SW 1271 (cell line): Measurements from ENCODE around the gene H3-3A.

Experiments
- DNase-seq, 2 experiments: peaks; one replicate each; lab custom pipeline; 2025; lab: John Stamatoyannopoulos, UW

Gene H3-3A

GRCh38 chr1:226054519-226055327, 7.8 kb upstream of the H3-3A start:
- no peak for DNase-seq

GRCh38 chr1:226059709-226060108, 2.8 kb upstream of the H3-3A start:
- no peak for DNase-seq

GRCh38 chr1:226060427-226060826, 2.1 kb upstream of the H3-3A start:
- DNase-seq, result no peak

- peak in 1 of 2 experiments; percentile 42 for DNase-seq
Measured at GRCh38 chr1:226061068-226061840, 1.3 kb upstream of the H3-3A start.

GRCh38 chr1:226061841-226062557, 517 bp upstream of the H3-3A start:
- DNase-seq, result peak; percentile 11 to 37

- DNase-seq, result peak in 1 of 2 experiments; percentile 41
Measured at GRCh38 chr1:226063224-226063976, 884 bp downstream of the H3-3A start.

- DNase-seq, result peak in 1 of 2 experiments; percentile 41
Measured at GRCh38 chr1:226063977-226064815, 1.7 kb downstream of the H3-3A start.

- peak in 1 of 2 experiments; percentile 42 for DNase-seq
Measured at GRCh38 chr1:226064816-226065248, 2.3 kb downstream of the H3-3A start.

- DNase-seq, result no peak
Measured at GRCh38 chr1:226066415-226067078, 4.0 kb downstream of the H3-3A start.

GRCh38 chr1:226069811-226070489, 7.4 kb downstream of the H3-3A start:
- DNase-seq, result no peak

GRCh38 chr1:226072347-226072746, 9.8 kb downstream of the H3-3A start:
- no peak for DNase-seq

GRCh38 chr1:226073184-226073950, 10.9 kb downstream of the H3-3A start:
- no peak for DNase-seq

GRCh38 chr1:226074046-226074445, 11.5 kb downstream of the H3-3A start:
- no peak for DNase-seq

- DNase-seq, result no peak
Measured at GRCh38 chr1:226076378-226076777, 13.9 kb downstream of the H3-3A start.

GRCh38 chr1:226078374-226078773, 15.9 kb downstream of the H3-3A start:
- no peak for DNase-seq

GRCh38 chr1:226082587-226082917, 20.0 kb downstream of the H3-3A start:
- no peak for DNase-seq

- DNase-seq, result peak; percentile 21 to 43
Measured at GRCh38 chr1:226082959-226083301, 20.4 kb downstream of the H3-3A start.

- peak; percentile 16 to 65 for DNase-seq
Measured at GRCh38 chr1:226083302-226084101, 21.0 kb downstream of the H3-3A start.
